ENCODE results near the gene CEP192. TPM values are rescaled to one million over a fixed set of nuclear protein-coding genes. Genes with fewer than 3 reads are reported as not detected.

The CEP192 gene
- total RNA-seq, 1 experiment from 2014 or later: 24.3 TPM

DNA sequence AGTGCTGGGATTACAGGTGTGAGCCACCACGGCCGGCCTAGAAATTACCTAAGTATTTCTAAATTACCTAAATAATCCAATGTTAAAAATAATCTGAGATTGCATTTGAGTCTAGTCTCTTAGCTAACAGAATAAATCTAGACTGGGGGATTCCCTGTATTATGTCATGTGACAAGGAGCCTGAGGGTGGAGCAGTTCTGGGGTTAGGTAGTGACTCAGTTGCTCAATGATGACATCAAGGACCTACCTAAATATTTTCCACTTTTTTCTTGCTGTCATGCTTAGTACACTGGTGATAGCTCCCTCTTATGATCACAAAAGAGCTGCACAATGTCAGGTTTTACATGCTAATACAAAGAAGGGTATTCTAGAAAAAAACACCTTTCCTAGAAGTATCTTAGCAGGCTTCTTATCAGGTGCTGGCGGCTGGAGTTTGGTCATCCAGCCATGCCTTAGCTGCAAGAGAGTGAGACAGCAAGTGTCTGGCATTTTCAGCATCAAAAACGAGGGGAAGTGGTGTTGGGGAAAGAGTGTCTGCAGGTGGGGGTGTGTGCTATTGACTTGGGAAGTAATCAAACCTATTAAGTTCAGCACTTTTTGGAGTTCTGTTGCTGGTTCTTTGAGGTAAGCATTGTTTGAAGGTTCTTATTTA, 17.5 kb upstream of the CEP192 start:
- Histone ChIP-seq H3K4me2 (ENCODE audit: low read length) (no peak overlapping the region), H3K27me3 (ENCODE audit: insufficient read depth, low read length) (no peaks in the 10 kb centered on the region), H3K4me1 (ENCODE audit: control insufficient read depth in 1 of 2, insufficient read depth in 2 of 2, low read length in 2 of 2) (peaks cover 3 to 12% of the 10 kb centered on the region in 2 experiments; a peak in 3 of 4 replicates), H3K27ac (ENCODE audit: low read depth, low read length) (no peak overlapping the region), H2AFZ (ENCODE audit: low read depth, low read length, poor library complexity, severe bottlenecking) (no peak overlapping the region), H3K4me3 (replicated peaks in 1 of 2; ENCODE audit: low read depth in 1 of 2, low read length in 2 of 2) (no peak overlapping the region), H3K9ac (ENCODE audit: low read length) (no peak overlapping the region), H3K9me3 (ENCODE audit: control insufficient read depth in 1 of 2, insufficient read depth in 1 of 2, low read depth in 1 of 2, low read length in 2 of 2) (no peaks in the 10 kb centered on the region), H3K36me3 (ENCODE audit: control insufficient read depth in 1 of 2, insufficient read depth in 2 of 2, low read length in 2 of 2) (peaks cover 20 to 39% of the 10 kb centered on the region in 2 experiments; a peak in 3 of 4 replicates), H3K79me2 (ENCODE audit: insufficient read depth, low read length) (peaks cover 54% of the 10 kb centered on the region), H3K9me2 (ENCODE audit: insufficient read depth) (no peaks in the 10 kb centered on the region), H4K20me1 (ENCODE audit: insufficient read depth) (no peaks in the 10 kb centered on the region)
- CTCF ChIA-PET: interaction anchor here (0.6 kb wide), 1 partner anchor 9 kb away, joined by 3 read pairs; no protein-coding TSS in a partner anchor
- ATAC-seq (peak; percentile 32; the same call in 1 of the 2 replicates), DNase-seq (ENCODE audit: low read depth, low spot score) (no peak)
- RAD21 ChIA-PET (ENCODE audit: low non-redundant PET in 1 of 2, low total read pairs in 2 of 2, uncharacterized antibody in 2 of 2, unreplicated experiment in 2 of 2): no interaction called here
- no peak for TF ChIP-seq POLR2A (IDR thresholded peaks at IDR 0.05; ENCODE audit: borderline replicate concordance, extremely low read depth, insufficient read depth, insufficient read length)
- no peak for TF ChIP-seq ATF3 (IDR thresholded peaks at IDR 0.05)
- TF ChIP-seq, protein P1, sequence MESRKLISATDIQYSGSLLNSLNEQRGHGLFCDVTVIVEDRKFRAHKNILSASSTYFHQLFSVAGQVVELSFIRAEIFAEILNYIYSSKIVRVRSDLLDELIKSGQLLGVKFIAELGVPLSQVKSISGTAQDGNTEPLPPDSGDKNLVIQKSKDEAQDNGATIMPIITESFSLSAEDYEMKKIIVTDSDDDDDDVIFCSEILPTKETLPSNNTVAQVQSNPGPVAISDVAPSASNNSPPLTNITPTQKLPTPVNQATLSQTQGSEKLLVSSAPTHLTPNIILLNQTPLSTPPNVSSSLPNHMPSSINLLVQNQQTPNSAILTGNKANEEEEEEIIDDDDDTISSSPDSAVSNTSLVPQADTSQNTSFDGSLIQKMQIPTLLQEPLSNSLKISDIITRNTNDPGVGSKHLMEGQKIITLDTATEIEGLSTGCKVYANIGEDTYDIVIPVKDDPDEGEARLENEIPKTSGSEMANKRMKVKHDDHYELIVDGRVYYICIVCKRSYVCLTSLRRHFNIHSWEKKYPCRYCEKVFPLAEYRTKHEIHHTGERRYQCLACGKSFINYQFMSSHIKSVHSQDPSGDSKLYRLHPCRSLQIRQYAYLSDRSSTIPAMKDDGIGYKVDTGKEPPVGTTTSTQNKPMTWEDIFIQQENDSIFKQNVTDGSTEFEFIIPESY (IDR thresholded peaks at IDR 0.05; ENCODE audit: extremely low read depth, insufficient replicate concordance, low read length): no peak
- TF ChIP-seq TCF7L2 (IDR thresholded peaks at IDR 0.05; ENCODE audit: borderline replicate concordance, extremely low read depth, insufficient read depth, insufficient read length): no peak
- TF ChIP-seq, protein P2, sequence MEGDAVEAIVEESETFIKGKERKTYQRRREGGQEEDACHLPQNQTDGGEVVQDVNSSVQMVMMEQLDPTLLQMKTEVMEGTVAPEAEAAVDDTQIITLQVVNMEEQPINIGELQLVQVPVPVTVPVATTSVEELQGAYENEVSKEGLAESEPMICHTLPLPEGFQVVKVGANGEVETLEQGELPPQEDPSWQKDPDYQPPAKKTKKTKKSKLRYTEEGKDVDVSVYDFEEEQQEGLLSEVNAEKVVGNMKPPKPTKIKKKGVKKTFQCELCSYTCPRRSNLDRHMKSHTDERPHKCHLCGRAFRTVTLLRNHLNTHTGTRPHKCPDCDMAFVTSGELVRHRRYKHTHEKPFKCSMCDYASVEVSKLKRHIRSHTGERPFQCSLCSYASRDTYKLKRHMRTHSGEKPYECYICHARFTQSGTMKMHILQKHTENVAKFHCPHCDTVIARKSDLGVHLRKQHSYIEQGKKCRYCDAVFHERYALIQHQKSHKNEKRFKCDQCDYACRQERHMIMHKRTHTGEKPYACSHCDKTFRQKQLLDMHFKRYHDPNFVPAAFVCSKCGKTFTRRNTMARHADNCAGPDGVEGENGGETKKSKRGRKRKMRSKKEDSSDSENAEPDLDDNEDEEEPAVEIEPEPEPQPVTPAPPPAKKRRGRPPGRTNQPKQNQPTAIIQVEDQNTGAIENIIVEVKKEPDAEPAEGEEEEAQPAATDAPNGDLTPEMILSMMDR (IDR thresholded peaks at IDR 0.05 in 2 of 3, conservative IDR thresholded peaks at IDR 0.05 in 1 of 3; ENCODE audit: borderline replicate concordance in 1 of 3, insufficient read depth in 1 of 3, low read depth in 2 of 3, low read length in 2 of 3): no peak
- TF ChIP-seq SP1 (IDR thresholded peaks at IDR 0.05; ENCODE audit: low read depth): no peak
- TF ChIP-seq YY1 (IDR thresholded peaks at IDR 0.05; ENCODE audit: extremely low read depth, insufficient replicate concordance, low read depth, low read length): no peak
- TF ChIP-seq SRF (IDR thresholded peaks at IDR 0.05; ENCODE audit: low read depth): no peak
- no peak for TF ChIP-seq ZNF274 (IDR thresholded peaks at IDR 0.05; ENCODE audit: low read depth, low read length)
- TF ChIP-seq CEBPB (IDR thresholded peaks at IDR 0.05; ENCODE audit: low read depth): no peak
- no peak for TF ChIP-seq ZFX (IDR thresholded peaks at IDR 0.05)
- TF ChIP-seq EZH2phosphoT487 (IDR thresholded peaks at IDR 0.05; ENCODE audit: borderline replicate concordance): no peak
- TF ChIP-seq, protein P3, sequence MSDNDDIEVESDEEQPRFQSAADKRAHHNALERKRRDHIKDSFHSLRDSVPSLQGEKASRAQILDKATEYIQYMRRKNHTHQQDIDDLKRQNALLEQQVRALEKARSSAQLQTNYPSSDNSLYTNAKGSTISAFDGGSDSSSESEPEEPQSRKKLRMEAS (IDR thresholded peaks at IDR 0.05): no peak
- TF ChIP-seq EGR1 (IDR thresholded peaks at IDR 0.05; ENCODE audit: low read depth): no peak
- no peak for TF ChIP-seq SIN3A (IDR thresholded peaks at IDR 0.05; ENCODE audit: low read depth)
- TF ChIP-seq POLR2AphosphoS5 (IDR thresholded peaks at IDR 0.05; ENCODE audit: low read depth, low read length): no peak
- POLR2A ChIA-PET: no interaction called here
- intact Hi-C loops (cut with micrococcal nuclease): no loop called here
- BruUV-seq (replicated peaks): no TSS peak
